Upper lobe of right lung (tissue), 1 donor: Measurements from ENCODE around the gene FAM110D. TPM values are rescaled to one million over a fixed set of nuclear protein-coding genes. Genes with fewer than 3 reads are reported as not detected.

Experiments
- ATAC-seq: fragments of 200-7000 bp; cut with Tn5 transposase; one replicate; pipeline ENCODE4 v1.9.1; 2020; ENCODE audit warnings: mild to moderate bottlenecking, moderate library complexity
- DNase-seq: peaks from one replicate; pipeline ENCODE4 v3.0.0-alpha.2; 2020
- H3K27ac ChIP-seq: fragments of 200-600 bp; one replicate; pipeline ENCODE4 v1.8.0; 2022
- H3K27me3 ChIP-seq: fragments of 200-600 bp; one replicate; pipeline ENCODE4 v1.8.0; 2022; ENCODE audit warnings: mild to moderate bottlenecking
- H3K36me3 ChIP-seq: fragments of 200-600 bp; one replicate; pipeline ENCODE4 v1.8.0; 2022
- H3K4me1 ChIP-seq: fragments of 200-600 bp; one replicate; pipeline ENCODE4 v1.8.0; 2022
- H3K4me3 ChIP-seq: fragments of 200-600 bp; one replicate; pipeline ENCODE4 v1.8.0; 2022; ENCODE audit warnings: mild to moderate bottlenecking
- H3K9me3 ChIP-seq: fragments of 200-600 bp; one replicate; pipeline ENCODE4 v1.8.0; 2022
- intact Hi-C: fragments of 100-400 bp; cut with DNase I; formaldehyde crosslinking; loops from one replicate; pipeline ENCODE4 v1.11.0; 2022
- total RNA-seq: library from RNA; stranded (reverse); fragmentation: NEBNext Ultra II Directional; extraction: Animal tissue kit (Norgen Biotek cat#: 25700); gene quantifications from one replicate; pipeline ENCODE4 v1.2.1, GENCODE V29; 2021
- TF ChIP-seq, protein P1 (sequence below): fragments of 200-600 bp; IDR thresholded peaks from one replicate; pipeline ENCODE4 v1.8.0; 2022; ENCODE audit warnings: antibody characterized with exemption
- donor health status: DM: no; HTN: yes; CAD: no; lungs with severe emphysema.

Gene FAM110D
- total RNA-seq, 1 donor from 2014 or later: 6.9 TPM

- DNase-seq (no peak), ATAC-seq (no peak)
- H3K36me3 ChIP-seq: no peaks in the 10 kb centered on the region
- H3K4me1 ChIP-seq: peaks cover 4% of the 10 kb centered on the region
- H3K27me3 ChIP-seq: no peaks in the 10 kb centered on the region
- TF ChIP-seq, protein P1, sequence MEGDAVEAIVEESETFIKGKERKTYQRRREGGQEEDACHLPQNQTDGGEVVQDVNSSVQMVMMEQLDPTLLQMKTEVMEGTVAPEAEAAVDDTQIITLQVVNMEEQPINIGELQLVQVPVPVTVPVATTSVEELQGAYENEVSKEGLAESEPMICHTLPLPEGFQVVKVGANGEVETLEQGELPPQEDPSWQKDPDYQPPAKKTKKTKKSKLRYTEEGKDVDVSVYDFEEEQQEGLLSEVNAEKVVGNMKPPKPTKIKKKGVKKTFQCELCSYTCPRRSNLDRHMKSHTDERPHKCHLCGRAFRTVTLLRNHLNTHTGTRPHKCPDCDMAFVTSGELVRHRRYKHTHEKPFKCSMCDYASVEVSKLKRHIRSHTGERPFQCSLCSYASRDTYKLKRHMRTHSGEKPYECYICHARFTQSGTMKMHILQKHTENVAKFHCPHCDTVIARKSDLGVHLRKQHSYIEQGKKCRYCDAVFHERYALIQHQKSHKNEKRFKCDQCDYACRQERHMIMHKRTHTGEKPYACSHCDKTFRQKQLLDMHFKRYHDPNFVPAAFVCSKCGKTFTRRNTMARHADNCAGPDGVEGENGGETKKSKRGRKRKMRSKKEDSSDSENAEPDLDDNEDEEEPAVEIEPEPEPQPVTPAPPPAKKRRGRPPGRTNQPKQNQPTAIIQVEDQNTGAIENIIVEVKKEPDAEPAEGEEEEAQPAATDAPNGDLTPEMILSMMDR: no peak
- H3K27ac ChIP-seq: no peak overlapping the region
- intact Hi-C loops: no loop called here
- H3K9me3 ChIP-seq: no peaks in the 10 kb centered on the region
- H3K4me3 ChIP-seq: no peak overlapping the region
Observed at GRCh38 chr1:26132834-26133167, 26.1 kb upstream of the FAM110D start.

DNA sequence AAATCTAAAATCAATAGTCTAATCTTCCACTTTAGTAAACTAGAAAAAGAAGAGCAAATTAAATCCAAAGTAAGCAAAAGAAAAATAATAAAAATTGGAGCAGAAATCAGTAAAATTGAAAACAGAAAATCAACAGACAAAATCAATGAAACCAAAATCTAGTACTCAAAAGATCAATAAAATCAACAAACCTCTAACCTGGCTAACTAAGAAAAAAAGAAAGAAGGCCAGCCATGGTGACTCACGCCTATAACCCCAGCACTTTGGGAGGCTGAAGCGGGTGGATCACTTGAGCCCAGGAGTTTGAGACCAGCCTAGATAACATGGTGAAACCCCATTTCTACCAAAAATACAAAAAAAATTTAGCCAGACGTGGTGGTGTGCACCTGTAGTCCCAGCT lies 24.4 kb upstream of the FAM110D start:
- TF ChIP-seq, protein P1: no peak
- DNase-seq (no peak), ATAC-seq (no peak)
- Histone ChIP-seq H3K9me3 (no peaks in the 10 kb centered on the region), H3K36me3 (no peaks in the 10 kb centered on the region), H3K27ac (no peak overlapping the region), H3K27me3 (no peaks in the 10 kb centered on the region), H3K4me1 (no peaks in the 10 kb centered on the region), H3K4me3 (no peak overlapping the region)
- intact Hi-C loops: no loop called here

DNA sequence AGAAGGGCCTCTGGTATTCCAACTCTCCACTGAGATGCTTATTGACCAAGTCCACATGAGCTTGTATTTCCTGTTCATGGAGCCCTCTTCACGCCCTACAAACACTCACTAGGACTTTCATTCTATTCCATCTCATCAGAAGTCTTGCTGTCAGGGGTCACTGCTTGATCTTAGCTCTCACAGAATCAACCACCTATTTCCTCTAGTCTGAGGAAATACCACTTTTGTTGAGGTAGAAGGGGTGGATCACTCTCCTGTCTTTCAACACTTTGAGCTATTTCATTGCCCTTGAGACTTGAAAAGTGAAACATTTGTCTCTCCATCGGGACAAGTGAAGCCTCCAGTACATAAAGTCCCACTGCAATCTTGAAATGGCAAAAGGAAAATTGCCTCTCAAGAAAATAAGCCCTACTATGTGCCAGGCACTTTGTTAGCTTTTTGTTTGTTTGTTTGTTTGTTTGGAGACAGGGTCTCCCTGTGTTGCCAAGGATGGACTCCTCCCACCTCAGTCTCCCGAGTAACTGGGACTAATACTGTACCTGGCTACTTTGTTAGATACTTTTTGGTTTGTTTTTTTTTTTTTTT lies 19.8 kb upstream of the FAM110D start:
- Histone ChIP-seq H3K27ac (no peak overlapping the region), H3K4me1 (no peaks in the 10 kb centered on the region), H3K36me3 (no peaks in the 10 kb centered on the region), H3K27me3 (no peaks in the 10 kb centered on the region), H3K4me3 (no peak overlapping the region), H3K9me3 (no peaks in the 10 kb centered on the region)
- DNase-seq (no peak), ATAC-seq (peak; percentile 43)
- TF ChIP-seq, protein P1: no peak
- intact Hi-C loops: no loop called here

DNA sequence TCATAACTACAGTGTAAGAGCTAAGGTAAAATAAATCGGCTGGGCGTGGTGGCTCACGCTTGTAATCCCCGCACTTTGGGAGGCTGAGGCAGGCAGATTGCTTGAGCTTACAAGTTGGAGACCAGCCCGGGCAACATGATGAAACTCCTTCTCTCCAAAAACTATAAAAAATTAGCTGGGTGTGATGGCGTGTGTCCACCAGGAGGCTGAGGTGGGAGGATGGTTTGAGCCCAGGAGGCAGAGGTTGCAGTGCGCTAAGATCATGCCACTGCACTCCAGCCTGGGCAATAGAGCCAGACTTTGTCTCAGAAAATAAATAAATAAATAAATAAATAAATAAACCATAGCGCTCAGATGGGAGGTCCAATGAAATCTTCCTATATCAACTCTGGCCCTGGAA lies 16.7 kb upstream of the FAM110D start:
- Histone ChIP-seq H3K4me3 (no peak overlapping the region), H3K4me1 (peaks cover 7% of the 10 kb centered on the region), H3K27ac (no peak overlapping the region), H3K36me3 (no peaks in the 10 kb centered on the region), H3K27me3 (no peaks in the 10 kb centered on the region), H3K9me3 (no peaks in the 10 kb centered on the region)
- no peak for ATAC-seq
- intact Hi-C loops: no loop called here
- TF ChIP-seq, protein P1: no peak
- DNase-seq: no peak

- no peak overlapping the region for H3K4me3 ChIP-seq
- TF ChIP-seq, protein P1: peak; percentile 80
- DNase-seq (peak; percentile 83), ATAC-seq (peak; percentile 98)
- H3K9me3 ChIP-seq: no peaks in the 10 kb centered on the region
- H3K36me3 ChIP-seq: no peaks in the 10 kb centered on the region
- peaks cover 7% of the 10 kb centered on the region for H3K4me1 ChIP-seq
- intact Hi-C loops: loop anchor here (5.0 kb wide), 1 partner anchor 38 kb away; no protein-coding TSS in a partner anchor
- no peaks in the 10 kb centered on the region for H3K27me3 ChIP-seq
- no peak overlapping the region for H3K27ac ChIP-seq
Observed at GRCh38 chr1:26145041-26145959, 13.6 kb upstream of the FAM110D start.
